Measurements from ENCODE around the gene KLHL8.
"Not testable (repeated sequence)": the region's sequence is repeated elsewhere in the genome, so short reads cannot be mapped to it uniquely, and the experiment has no call there.

The KLHL8 gene

GRCh38 chr4:87227751-87228151 lies 7.3 kb upstream of the KLHL8 start:
- peak; percentile 71 for DNase-seq

- no peak for DNase-seq
Observed at GRCh38 chr4:87225936-87226335, 5.5 kb upstream of the KLHL8 start.

GRCh38 chr4:87224141-87224923 lies 3.9 kb upstream of the KLHL8 start:
- DNase-seq, result no peak

- peak; percentile 65 for DNase-seq
Observed at GRCh38 chr4:87219632-87220093, 755 bp downstream of the KLHL8 start.

- not testable (repeated sequence) for DNase-seq
Observed at GRCh38 chr4:87217235-87217763, 3.1 kb downstream of the KLHL8 start.

GRCh38 chr4:87216469-87216868 lies 3.9 kb downstream of the KLHL8 start:
- peak; percentile 15 for DNase-seq

GRCh38 chr4:87213421-87214075 lies 6.9 kb downstream of the KLHL8 start:
- DNase-seq, result peak; percentile 18

GRCh38 chr4:87211249-87211952 lies 9.0 kb downstream of the KLHL8 start:
- no peak for DNase-seq

- DNase-seq, result peak; percentile 95
Observed at GRCh38 chr4:87209696-87210095, 10.7 kb downstream of the KLHL8 start.

GRCh38 chr4:87209182-87209581 lies 11.2 kb downstream of the KLHL8 start:
- peak; percentile 30 for DNase-seq

- no peak for DNase-seq
Observed at GRCh38 chr4:87204559-87204958, 15.9 kb downstream of the KLHL8 start.

GRCh38 chr4:87196927-87197326 lies 23.5 kb downstream of the KLHL8 start:
- no peak for DNase-seq

- no peak for DNase-seq
Observed at GRCh38 chr4:87196146-87196545, 24.3 kb downstream of the KLHL8 start.

- no peak for DNase-seq
Observed at GRCh38 chr4:87193958-87194675, 26.3 kb downstream of the KLHL8 start.

- DNase-seq, result no peak
Observed at GRCh38 chr4:87192145-87192919, 28.1 kb downstream of the KLHL8 start.

- DNase-seq, result no peak
Observed at GRCh38 chr4:87188932-87189331, 31.5 kb downstream of the KLHL8 start.

- peak; percentile 6 for DNase-seq
Observed at GRCh38 chr4:87188048-87188447, 32.4 kb downstream of the KLHL8 start.

- no peak for DNase-seq
Observed at GRCh38 chr4:87185146-87185870, 35.1 kb downstream of the KLHL8 start.

- DNase-seq, result no peak
Observed at GRCh38 chr4:87180767-87181166, 39.7 kb downstream of the KLHL8 start.

- no peak for DNase-seq
Observed at GRCh38 chr4:87179751-87180150, 40.7 kb downstream of the KLHL8 start.

- no peak for DNase-seq
Observed at GRCh38 chr4:87174672-87175071, 45.7 kb downstream of the KLHL8 start.

Data from inflammatory macrophage treated with lipopolysaccharide for 4 hours (primary cell).